ENCODE results near the gene SVOP. TPM values are rescaled to one million over a fixed set of nuclear protein-coding genes. Genes with fewer than 3 reads are reported as not detected.

The SVOP gene
- total RNA-seq, 2 experiments from 2014 or later = not detected

DNA sequence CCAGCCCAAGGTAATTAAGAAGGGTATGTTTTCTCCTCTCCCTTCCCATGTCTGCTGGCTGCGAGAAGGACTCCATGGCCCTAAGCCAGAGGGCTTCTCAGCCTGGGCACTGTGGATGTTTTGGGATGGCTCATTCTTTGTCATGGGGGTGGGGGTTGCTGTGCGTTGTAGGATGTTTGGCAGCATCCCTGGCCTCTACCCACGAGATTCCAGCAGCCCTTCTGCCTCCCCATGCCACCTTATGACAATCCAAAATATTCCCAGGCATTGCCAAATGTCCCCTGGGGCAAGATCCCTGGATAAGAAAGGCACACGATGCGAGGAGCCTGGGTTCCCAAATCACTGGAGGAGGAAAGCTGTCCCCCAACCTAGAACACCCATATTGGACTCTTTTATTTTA, 104.5 kb downstream of the SVOP start:
- H3K9me3 ChIP-seq (ENCODE audit: low read length) = no peaks in the 10 kb centered on the region

DNA sequence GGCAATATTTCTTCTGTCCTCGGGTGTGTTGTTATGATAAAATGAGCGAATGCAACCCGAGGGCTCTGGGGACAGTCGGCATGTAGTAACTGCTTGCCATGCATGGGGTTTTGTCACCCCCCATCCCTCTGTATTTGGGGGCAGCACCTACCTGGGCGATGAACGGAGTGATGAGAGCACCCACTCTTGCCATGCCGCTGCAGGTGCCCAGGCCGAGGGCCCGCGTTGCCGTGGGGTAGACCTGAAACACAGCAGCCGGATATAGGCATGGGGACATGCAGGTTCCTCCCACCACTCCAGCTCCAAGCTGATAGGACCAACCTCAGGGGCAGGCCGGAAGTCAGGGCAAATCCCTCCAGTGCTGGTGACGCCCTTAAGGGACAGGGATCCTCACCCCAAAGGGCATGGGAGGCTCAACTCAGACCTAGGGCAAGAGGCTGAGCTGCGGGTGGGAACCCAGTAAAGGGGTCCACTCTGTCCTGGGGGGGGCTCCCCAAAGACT, 105.2 kb downstream of the SVOP start:
- Histone ChIP-seq H3K27ac (ENCODE audit: low read depth, low read length, poor library complexity, severe bottlenecking) (no peak overlapping the region), H3K36me3 (ENCODE audit: insufficient read depth, low read length) (no peaks in the 10 kb centered on the region), H3K4me2 (ENCODE audit: low read length) (no peak overlapping the region), H4K20me1 (ENCODE audit: insufficient read depth, low read length) (no peaks in the 10 kb centered on the region), H2AFZ (ENCODE audit: low read length) (no peak overlapping the region), H3K4me1 (ENCODE audit: insufficient read depth, low read length, poor library complexity, severe bottlenecking) (no peaks in the 10 kb centered on the region), H3K4me3 (ENCODE audit: low read depth, low read length, poor library complexity, severe bottlenecking) (no peak overlapping the region), H3K9me2 (ENCODE audit: insufficient read depth, low read length) (no peaks in the 10 kb centered on the region), H3K79me2 (ENCODE audit: insufficient read depth, low read depth, low read length) (no peaks in the 10 kb centered on the region), H3K9me3 (ENCODE audit: low read length) (no peaks in the 10 kb centered on the region)
- ChIA-PET CTCF (ENCODE audit: unreplicated experiment) (no interaction called here), POLR2A (no interaction called here)
- no peak for DNase-seq (ENCODE audit: low spot score)
- TF ChIP-seq, protein P1, sequence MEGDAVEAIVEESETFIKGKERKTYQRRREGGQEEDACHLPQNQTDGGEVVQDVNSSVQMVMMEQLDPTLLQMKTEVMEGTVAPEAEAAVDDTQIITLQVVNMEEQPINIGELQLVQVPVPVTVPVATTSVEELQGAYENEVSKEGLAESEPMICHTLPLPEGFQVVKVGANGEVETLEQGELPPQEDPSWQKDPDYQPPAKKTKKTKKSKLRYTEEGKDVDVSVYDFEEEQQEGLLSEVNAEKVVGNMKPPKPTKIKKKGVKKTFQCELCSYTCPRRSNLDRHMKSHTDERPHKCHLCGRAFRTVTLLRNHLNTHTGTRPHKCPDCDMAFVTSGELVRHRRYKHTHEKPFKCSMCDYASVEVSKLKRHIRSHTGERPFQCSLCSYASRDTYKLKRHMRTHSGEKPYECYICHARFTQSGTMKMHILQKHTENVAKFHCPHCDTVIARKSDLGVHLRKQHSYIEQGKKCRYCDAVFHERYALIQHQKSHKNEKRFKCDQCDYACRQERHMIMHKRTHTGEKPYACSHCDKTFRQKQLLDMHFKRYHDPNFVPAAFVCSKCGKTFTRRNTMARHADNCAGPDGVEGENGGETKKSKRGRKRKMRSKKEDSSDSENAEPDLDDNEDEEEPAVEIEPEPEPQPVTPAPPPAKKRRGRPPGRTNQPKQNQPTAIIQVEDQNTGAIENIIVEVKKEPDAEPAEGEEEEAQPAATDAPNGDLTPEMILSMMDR (conservative IDR thresholded peaks at IDR 0.05; ENCODE audit: low read length) = no peak
- TF ChIP-seq EZH2phosphoT487 (IDR thresholded peaks at IDR 0.05; ENCODE audit: borderline replicate concordance, low read depth, low read length) = no peak
- no TSS peak for BruUV-seq (replicated peaks)
- intact Hi-C loops (cut with micrococcal nuclease; ENCODE audit: unreplicated experiment) = no loop called here

More for the DNA sequence above, 104.5 kb downstream of the SVOP start:
- ChIA-PET CTCF (ENCODE audit: unreplicated experiment) (no interaction called here), POLR2A (interaction anchor here (0.8 to 1.0 kb wide), 2 partner anchors 8 to 27 kb away, joined by 3 read pairs; no protein-coding TSS in a partner anchor)
- TF ChIP-seq EZH2phosphoT487 (IDR thresholded peaks at IDR 0.05; ENCODE audit: borderline replicate concordance, low read depth, low read length) = no peak
- TF ChIP-seq, protein P1 (conservative IDR thresholded peaks at IDR 0.05; ENCODE audit: low read length) = no peak
- no peak overlapping the region for H3K4me2 ChIP-seq (ENCODE audit: low read length)
- BruUV-seq (replicated peaks) = no TSS peak
- H3K36me3 ChIP-seq (ENCODE audit: insufficient read depth, low read length) = no peaks in the 10 kb centered on the region
- no peak overlapping the region for H2AFZ ChIP-seq (ENCODE audit: low read length)
- H3K79me2 ChIP-seq (ENCODE audit: insufficient read depth, low read depth, low read length) = no peaks in the 10 kb centered on the region
- no peak overlapping the region for H3K4me3 ChIP-seq (ENCODE audit: low read depth, low read length, poor library complexity, severe bottlenecking)
- DNase-seq (ENCODE audit: low spot score) = no peak
- no peak overlapping the region for H3K27ac ChIP-seq (ENCODE audit: low read depth, low read length, poor library complexity, severe bottlenecking)
- no peaks in the 10 kb centered on the region for H4K20me1 ChIP-seq (ENCODE audit: insufficient read depth, low read length)
- intact Hi-C loops (cut with micrococcal nuclease; ENCODE audit: unreplicated experiment) = no loop called here
- H3K4me1 ChIP-seq (ENCODE audit: insufficient read depth, low read length, poor library complexity, severe bottlenecking) = no peaks in the 10 kb centered on the region
- no peaks in the 10 kb centered on the region for H3K9me2 ChIP-seq (ENCODE audit: insufficient read depth, low read length)

DNA sequence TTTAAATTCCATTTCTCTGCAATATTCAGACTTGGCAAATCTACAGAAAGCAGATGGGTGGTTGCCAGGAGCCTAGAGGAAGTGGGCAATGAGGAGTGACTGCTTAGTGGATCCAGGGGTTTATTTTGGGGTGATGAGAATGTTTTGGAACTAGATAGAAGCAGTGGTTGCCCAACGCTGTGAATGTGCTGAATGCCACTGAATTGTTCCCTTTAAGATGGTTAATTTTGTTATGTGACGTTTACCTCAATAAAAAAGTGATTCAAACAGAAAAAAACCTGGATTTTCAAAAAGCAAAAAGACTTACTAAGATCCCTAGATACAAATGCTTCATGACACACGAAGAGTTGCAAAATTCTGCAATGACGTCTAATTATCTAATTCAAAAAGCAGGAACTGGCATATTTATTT, 106.7 kb downstream of the SVOP start:
- Histone ChIP-seq H3K4me3 (ENCODE audit: low read depth, low read length, poor library complexity, severe bottlenecking) (no peak overlapping the region), H4K20me1 (ENCODE audit: insufficient read depth, low read length) (no peaks in the 10 kb centered on the region), H3K9me3 (ENCODE audit: low read length) (no peaks in the 10 kb centered on the region), H3K27ac (ENCODE audit: low read depth, low read length, poor library complexity, severe bottlenecking) (no peak overlapping the region), H3K9me2 (ENCODE audit: insufficient read depth, low read length) (no peaks in the 10 kb centered on the region), H3K4me2 (ENCODE audit: low read length) (no peak overlapping the region), H3K79me2 (ENCODE audit: insufficient read depth, low read depth, low read length) (no peaks in the 10 kb centered on the region), H2AFZ (ENCODE audit: low read length) (no peak overlapping the region), H3K4me1 (ENCODE audit: insufficient read depth, low read length, poor library complexity, severe bottlenecking) (no peaks in the 10 kb centered on the region), H3K36me3 (ENCODE audit: insufficient read depth, low read length) (no peaks in the 10 kb centered on the region)
- ChIA-PET CTCF (ENCODE audit: unreplicated experiment) (no interaction called here), POLR2A (no interaction called here)
- no TSS peak for BruUV-seq (replicated peaks)
- DNase-seq (ENCODE audit: low spot score) = no peak
- TF ChIP-seq, protein P1 (conservative IDR thresholded peaks at IDR 0.05; ENCODE audit: low read length) = no peak
- no peak for TF ChIP-seq EZH2phosphoT487 (IDR thresholded peaks at IDR 0.05; ENCODE audit: borderline replicate concordance, low read depth, low read length)
- intact Hi-C loops (cut with micrococcal nuclease; ENCODE audit: unreplicated experiment) = no loop called here

All from OCI-LY7 (cell line).